Lung (tissue), 12 donors: ENCODE measurements around the gene ADAM12. TPM values are rescaled to one million over a fixed set of nuclear protein-coding genes. Genes with fewer than 3 reads are reported as not detected.

ENCODE experiments used
- ATAC-seq: fragments of 200-7000 bp; cut with Tn5 transposase; one replicate; pipeline ENCODE4 v1.9.1; 2020; ENCODE audit warnings: moderate number of reproducible peaks; ENCODE audit not compliant: insufficient read depth, low FRiP score
- DNase-seq, 3 donors: peaks; one replicate each; pipeline ENCODE4 v3.0.0-alpha.2; 2013 to 2017
- H3K27ac ChIP-seq, 2 donors: one replicate each; pipeline ENCODE4 v1.5.1; 2013; ENCODE audit warnings: mild to moderate bottlenecking in 2 of 2, moderate library complexity in 2 of 2, control low read depth in 1 of 2, inconsistent platforms in 1 of 2, low read depth in 1 of 2, low read length in 1 of 2
- H3K27me3 ChIP-seq, 3 donors: one replicate each; pipeline ENCODE4 v1.5.1; 2013; ENCODE audit warnings: low read length in 2 of 3; ENCODE audit not compliant: control insufficient read depth in 3 of 3, insufficient read depth in 3 of 3
- H3K36me3 ChIP-seq, 4 donors: one replicate each; pipeline ENCODE4 v1.5.1; 2013; ENCODE audit warnings: low read length in 4 of 4, mild to moderate bottlenecking in 1 of 4, moderate library complexity in 1 of 4; ENCODE audit not compliant: control insufficient read depth in 4 of 4, insufficient read depth in 4 of 4
- H3K4me1 ChIP-seq, 5 donors: one replicate each; pipeline ENCODE4 v1.5.1; 2013; ENCODE audit warnings: low read length in 5 of 5, mild to moderate bottlenecking in 2 of 5, moderate library complexity in 1 of 5; ENCODE audit not compliant: control insufficient read depth in 5 of 5, insufficient read depth in 5 of 5
- H3K4me3 ChIP-seq: one replicate; pipeline ENCODE4 v1.5.1; 2013; ENCODE audit warnings: mild to moderate bottlenecking, control low read depth, moderate library complexity
- H3K9ac ChIP-seq, 2 donors: one replicate each; pipeline ENCODE4 v1.5.1; 2013; ENCODE audit warnings: low read length in 2 of 2, control low read depth in 1 of 2; ENCODE audit not compliant: insufficient read depth in 1 of 2
- H3K9me3 ChIP-seq, 4 donors: one replicate each; pipeline ENCODE4 v1.5.1; 2013; ENCODE audit warnings: low read length in 3 of 4, mild to moderate bottlenecking in 1 of 4, moderate library complexity in 1 of 4; ENCODE audit not compliant: control insufficient read depth in 4 of 4, insufficient read depth in 3 of 4
- CTCF ChIP-seq: IDR thresholded peaks from 2 replicates; pipeline ENCODE4 v1.5.1; 2012; ENCODE audit warnings: mild to moderate bottlenecking; ENCODE audit errors: control extremely low read depth, extremely low read depth
- WGBS, 2 donors: extraction: QIAGEN DNeasy Blood & Tissue Kit; methylation state at CpG; one replicate each; pipeline ENCODE4 v1.1.7; 2013; 5-methylcytosine and 5-hydroxymethylcytosine counted together
- polyA plus RNA-seq, 2 donors: library from polyadenylated mRNA; stranded (reverse); fragments of 200-250 nt; gene quantifications; one replicate each; pipeline ENCODE4 v1.2.1, GENCODE V29; 2013
- total RNA-seq, 2 donors: library from RNA; depleted of rRNA in 1 of 2; stranded (reverse); fragments of >200 nt in 1 of 2; gene quantifications; one replicate each; pipeline ENCODE4 v1.2.1, GENCODE V29; 2014 to 2021
- donor health status: control.
- donor health status: control.
- donor health status: Bipolar disorder and iron deficiency.
- donor health status: healthy.
- donor health status: DM: yes; HTN: yes; CAD: no.

ADAM12 gene
- total and polyA plus RNA-seq, 4 donors = 0.16 to 5.8 (median 0.85) TPM

- ATAC-seq (no peak), DNase-seq (no peak)
- H3K27ac ChIP-seq = no peak overlapping the region
- H3K9me3 ChIP-seq = peaks cover 0 to 3% (median 0%) of the 10 kb centered on the region in 4 donors
- TF ChIP-seq CTCF = no peak
- peaks cover 0 to 5% (median 0%) of the 10 kb centered on the region in 5 donors for H3K4me1 ChIP-seq
- 74 to 88% methylated on average over 5 of the region's 5 CpGs for WGBS, 2 donors
- no peak overlapping the region for H3K4me3 ChIP-seq
- H3K27me3 ChIP-seq = no peaks in the 10 kb centered on the region
- peaks cover 0 to 3% (median 0%) of the 10 kb centered on the region in 4 donors for H3K36me3 ChIP-seq
- no peak overlapping the region for H3K9ac ChIP-seq
These were observed 66.8 kb downstream of the ADAM12 start for GRCh38 chr10:126321440-126321839.

GRCh38 chr10:126317751-126318150 lies 70.5 kb downstream of the ADAM12 start:
- Histone ChIP-seq H3K9me3 (peaks cover 0 to 3% (median 0%) of the 10 kb centered on the region in 4 donors), H3K4me1 (peaks cover 0 to 8% (median 0%) of the 10 kb centered on the region in 5 donors), H3K27me3 (no peaks in the 10 kb centered on the region), H3K27ac (no peak overlapping the region), H3K9ac (no peak overlapping the region), H3K4me3 (no peak overlapping the region), H3K36me3 (no peaks in the 10 kb centered on the region)
- no peak for TF ChIP-seq CTCF
- no peak for ATAC-seq
- no peak for DNase-seq
- WGBS, 2 donors = 69 to 73% methylated on average over 3 of the region's 3 CpGs

DNA sequence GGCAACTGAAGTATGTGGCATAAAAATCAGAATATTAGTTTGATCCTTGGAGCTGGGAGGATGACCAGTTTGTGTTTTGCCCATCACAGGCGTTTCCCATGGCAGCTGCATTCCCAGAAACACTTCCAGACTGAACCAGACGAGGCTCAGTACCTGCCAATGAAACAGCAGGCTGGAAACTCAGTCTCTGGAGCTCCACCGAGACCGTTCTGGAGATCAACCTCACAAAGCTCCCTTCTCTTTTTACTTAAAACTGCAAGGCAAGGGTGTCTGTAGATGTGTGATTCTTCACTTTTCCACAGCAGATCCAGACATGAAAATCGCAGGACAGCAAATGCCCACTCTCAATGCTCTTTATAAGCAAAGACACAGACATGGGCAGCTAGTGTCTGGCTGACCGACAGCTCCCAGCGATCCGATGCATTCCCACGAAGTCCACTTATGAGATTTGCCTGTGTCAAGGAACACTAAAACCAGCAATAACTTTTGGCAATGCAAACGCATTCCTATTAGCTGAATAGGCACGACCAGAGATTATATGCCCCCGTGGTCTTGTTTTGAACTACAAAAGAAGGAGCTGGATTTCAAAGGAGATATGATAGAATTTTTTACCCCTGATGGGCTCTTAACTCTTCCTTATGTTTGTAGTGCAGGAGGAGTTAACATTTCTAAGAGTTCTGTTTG lies 72.6 kb downstream of the ADAM12 start:
- 69 to 80% methylated on average over 12 of the region's 12 CpGs for WGBS, 2 donors
- peak in 1 of 3 donors; percentile 27 for DNase-seq
- H3K4me1 ChIP-seq = peaks cover 0 to 8% (median 0%) of the 10 kb centered on the region in 5 donors
- no peaks in the 10 kb centered on the region for H3K27me3 ChIP-seq
- no peak overlapping the region for H3K4me3 ChIP-seq
- H3K9me3 ChIP-seq = peaks cover 0 to 3% (median 0%) of the 10 kb centered on the region in 4 donors
- no peak for TF ChIP-seq CTCF
- no peak overlapping the region for H3K27ac ChIP-seq
- ATAC-seq = no peak
- no peak overlapping the region for H3K9ac ChIP-seq
- H3K36me3 ChIP-seq = no peaks in the 10 kb centered on the region
